ENCODE measurements around the gene KLHL35. TPM values are rescaled to one million over a fixed set of nuclear protein-coding genes. Genes with fewer than 3 reads are reported as not detected.
A peak's percentile ranks its signal among the peaks of the same experiment; 100 is the strongest.

The KLHL35 gene
- total and polyA plus RNA-seq, 2 experiments from 2014 or later: 0.63 to 1.7 TPM

DNA sequence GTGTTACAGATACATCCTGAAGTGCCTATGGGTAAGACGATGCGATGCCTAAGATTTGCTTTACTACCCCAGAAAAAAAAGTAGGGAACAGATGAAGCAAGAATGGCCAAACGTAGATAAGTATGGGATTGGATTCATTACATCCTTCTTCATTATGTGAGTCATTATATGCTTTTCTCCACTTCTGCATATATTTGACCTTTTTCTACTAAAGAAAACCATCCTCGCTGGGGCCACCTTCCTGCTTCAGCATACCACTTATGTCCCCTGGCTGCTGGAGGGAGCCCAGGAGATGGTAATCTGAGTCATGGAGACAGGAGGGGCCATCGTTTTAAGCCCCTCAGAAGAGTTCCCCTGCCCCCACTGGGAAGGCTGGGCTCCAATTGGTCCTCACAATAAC lies 14.4 kb upstream of the KLHL35 start:
- no peak overlapping the region for H3K27ac ChIP-seq
- no peak overlapping the region for H3K4me3 ChIP-seq
- H3K9me2 ChIP-seq (replicated peaks; ENCODE audit: insufficient read depth): no peaks in the 10 kb centered on the region
- H3K4me2 ChIP-seq: no peak overlapping the region
- TF ChIP-seq EZH2phosphoT487 (IDR thresholded peaks at IDR 0.05; ENCODE audit: low read depth, severe bottlenecking, unreplicated experiment) (no peak), EZH2 (IDR thresholded peaks at IDR 0.05; ENCODE audit: borderline replicate concordance) (no peak), CTCF (IDR thresholded peaks at IDR 0.05; ENCODE audit: poor library complexity) (no peak)
- H3K79me2 ChIP-seq: no peaks in the 10 kb centered on the region
- no peaks in the 10 kb centered on the region for H3K27me3 ChIP-seq
- H3K4me1 ChIP-seq (ENCODE audit: insufficient read depth): no peaks in the 10 kb centered on the region
- H3K36me3 ChIP-seq (replicated peaks; ENCODE audit: insufficient read depth, low read depth): no peaks in the 10 kb centered on the region
- H3K9me3 ChIP-seq (ENCODE audit: low read depth): no peaks in the 10 kb centered on the region
- no peak overlapping the region for H2AFZ ChIP-seq
- WGBS (ENCODE audit: low lambda C conversion rate, missing lambda C conversion rate): 74% methylated on average over 5 of the region's 5 CpGs
- H4K20me1 ChIP-seq (ENCODE audit: insufficient read depth, poor library complexity, severe bottlenecking): no peaks in the 10 kb centered on the region
- no peak for DNase-seq (ENCODE audit: low spot score)

DNA sequence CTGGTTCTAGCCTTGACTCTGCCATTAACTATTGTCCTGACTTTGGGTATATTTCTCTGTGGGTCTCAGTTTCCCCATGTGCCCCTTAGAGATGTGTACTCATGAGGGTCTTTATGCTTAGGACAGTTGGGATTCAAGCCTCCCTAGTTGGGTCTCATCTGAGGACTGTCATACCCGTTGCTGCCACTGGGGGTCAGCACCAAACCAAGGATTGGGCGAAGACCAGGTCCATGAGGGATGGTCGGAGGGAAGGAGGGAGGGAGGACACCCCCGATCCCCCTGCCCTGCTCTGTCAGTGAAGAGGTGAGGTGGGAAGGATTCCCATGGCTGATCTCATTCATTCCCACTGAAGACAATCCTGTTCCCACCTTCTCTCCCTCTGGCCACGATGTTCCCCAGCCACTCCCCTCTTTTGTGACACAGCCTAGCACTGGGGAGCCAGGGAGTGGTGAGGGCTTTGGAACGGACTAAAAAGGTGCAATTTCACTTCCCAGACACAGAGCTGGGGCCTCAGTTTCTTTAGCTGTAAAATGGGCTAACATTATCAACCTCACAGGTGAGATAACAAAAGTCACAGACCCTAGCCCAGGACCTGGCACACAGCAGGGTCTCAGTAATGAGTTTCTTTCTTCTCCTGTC lies 12.4 kb upstream of the KLHL35 start:
- no peak overlapping the region for H2AFZ ChIP-seq
- H3K27me3 ChIP-seq: no peaks in the 10 kb centered on the region
- no peak overlapping the region for H3K4me2 ChIP-seq
- no peaks in the 10 kb centered on the region for H3K9me3 ChIP-seq (ENCODE audit: low read depth)
- no peak overlapping the region for H3K4me3 ChIP-seq
- no peak overlapping the region for H3K27ac ChIP-seq
- TF ChIP-seq EZH2 (IDR thresholded peaks at IDR 0.05; ENCODE audit: borderline replicate concordance) (no peak), CTCF (IDR thresholded peaks at IDR 0.05; ENCODE audit: poor library complexity) (peak; percentile 93), EZH2phosphoT487 (IDR thresholded peaks at IDR 0.05; ENCODE audit: low read depth, severe bottlenecking, unreplicated experiment) (no peak)
- no peaks in the 10 kb centered on the region for H4K20me1 ChIP-seq (ENCODE audit: insufficient read depth, poor library complexity, severe bottlenecking)
- H3K4me1 ChIP-seq (ENCODE audit: insufficient read depth): no peaks in the 10 kb centered on the region
- no peaks in the 10 kb centered on the region for H3K79me2 ChIP-seq
- peak; percentile 78 for DNase-seq (ENCODE audit: low spot score)
- H3K9me2 ChIP-seq (replicated peaks; ENCODE audit: insufficient read depth): no peaks in the 10 kb centered on the region
- H3K36me3 ChIP-seq (replicated peaks; ENCODE audit: insufficient read depth, low read depth): no peaks in the 10 kb centered on the region
- WGBS (ENCODE audit: low lambda C conversion rate, missing lambda C conversion rate): 21% methylated on average over 6 of the region's 6 CpGs

GRCh38 chr11:75443043-75443442 lies 10.0 kb upstream of the KLHL35 start:
- Histone ChIP-seq H2AFZ (no peak overlapping the region), H3K9me3 (ENCODE audit: low read depth) (no peaks in the 10 kb centered on the region), H3K79me2 (no peaks in the 10 kb centered on the region), H3K9me2 (replicated peaks; ENCODE audit: insufficient read depth) (no peaks in the 10 kb centered on the region), H4K20me1 (ENCODE audit: insufficient read depth, poor library complexity, severe bottlenecking) (no peaks in the 10 kb centered on the region), H3K27me3 (no peaks in the 10 kb centered on the region), H3K36me3 (replicated peaks; ENCODE audit: insufficient read depth, low read depth) (no peaks in the 10 kb centered on the region), H3K4me2 (no peak overlapping the region), H3K4me3 (no peak overlapping the region), H3K27ac (no peak overlapping the region), H3K4me1 (ENCODE audit: insufficient read depth) (no peaks in the 10 kb centered on the region)
- no peak for TF ChIP-seq CTCF (IDR thresholded peaks at IDR 0.05; ENCODE audit: poor library complexity)
- TF ChIP-seq EZH2 (IDR thresholded peaks at IDR 0.05; ENCODE audit: borderline replicate concordance): no peak
- no peak for TF ChIP-seq EZH2phosphoT487 (IDR thresholded peaks at IDR 0.05; ENCODE audit: low read depth, severe bottlenecking, unreplicated experiment)
- DNase-seq (ENCODE audit: low spot score): no peak
- WGBS (ENCODE audit: low lambda C conversion rate, missing lambda C conversion rate): 84% methylated on average over 11 of the region's 12 CpGs
